C4-2B (cell line): ENCODE measurements around the gene CYP2J2.
A peak's percentile ranks its signal among the peaks of the same experiment; 100 is the strongest.
"Not testable (repeated sequence)": the region's sequence is repeated elsewhere in the genome, so short reads cannot be mapped to it uniquely, and the experiment has no call there.

Source experiments
- H3K27ac ChIP-seq: fragments of 450-650 bp; 2 replicates; pipeline ENCODE4 v1.5.1; 2017
- ZFX ChIP-seq: fragments of 450-650 bp; IDR thresholded peaks from 2 replicates; pipeline ENCODE4 v1.6.1; 2017
- TF ChIP-seq, protein P1 (sequence below): fragments of 450-650 bp; conservative IDR thresholded peaks from 2 replicates; pipeline ENCODE4 v1.5.1; 2017; ENCODE audit warnings: mild to moderate bottlenecking

The CYP2J2 gene

GRCh38 chr1:59926381-59927123, at the start of gene CYP2J2:
TSS of gene CYP2J2 (minus strand) at chr1:59926773. CDS start at chr1:59926746, 27 bp downstream.
- no peak for TF ChIP-seq ZFX
- peak within 1 kb of the TSS; percentile 60 for H3K27ac ChIP-seq

GRCh38 chr1:59973719-59974118, 47.1 kb upstream of the CYP2J2 start:
- no peak overlapping the region for H3K27ac ChIP-seq
- TF ChIP-seq, protein P1, sequence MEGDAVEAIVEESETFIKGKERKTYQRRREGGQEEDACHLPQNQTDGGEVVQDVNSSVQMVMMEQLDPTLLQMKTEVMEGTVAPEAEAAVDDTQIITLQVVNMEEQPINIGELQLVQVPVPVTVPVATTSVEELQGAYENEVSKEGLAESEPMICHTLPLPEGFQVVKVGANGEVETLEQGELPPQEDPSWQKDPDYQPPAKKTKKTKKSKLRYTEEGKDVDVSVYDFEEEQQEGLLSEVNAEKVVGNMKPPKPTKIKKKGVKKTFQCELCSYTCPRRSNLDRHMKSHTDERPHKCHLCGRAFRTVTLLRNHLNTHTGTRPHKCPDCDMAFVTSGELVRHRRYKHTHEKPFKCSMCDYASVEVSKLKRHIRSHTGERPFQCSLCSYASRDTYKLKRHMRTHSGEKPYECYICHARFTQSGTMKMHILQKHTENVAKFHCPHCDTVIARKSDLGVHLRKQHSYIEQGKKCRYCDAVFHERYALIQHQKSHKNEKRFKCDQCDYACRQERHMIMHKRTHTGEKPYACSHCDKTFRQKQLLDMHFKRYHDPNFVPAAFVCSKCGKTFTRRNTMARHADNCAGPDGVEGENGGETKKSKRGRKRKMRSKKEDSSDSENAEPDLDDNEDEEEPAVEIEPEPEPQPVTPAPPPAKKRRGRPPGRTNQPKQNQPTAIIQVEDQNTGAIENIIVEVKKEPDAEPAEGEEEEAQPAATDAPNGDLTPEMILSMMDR: no peak
- TF ChIP-seq ZFX: no peak

DNA sequence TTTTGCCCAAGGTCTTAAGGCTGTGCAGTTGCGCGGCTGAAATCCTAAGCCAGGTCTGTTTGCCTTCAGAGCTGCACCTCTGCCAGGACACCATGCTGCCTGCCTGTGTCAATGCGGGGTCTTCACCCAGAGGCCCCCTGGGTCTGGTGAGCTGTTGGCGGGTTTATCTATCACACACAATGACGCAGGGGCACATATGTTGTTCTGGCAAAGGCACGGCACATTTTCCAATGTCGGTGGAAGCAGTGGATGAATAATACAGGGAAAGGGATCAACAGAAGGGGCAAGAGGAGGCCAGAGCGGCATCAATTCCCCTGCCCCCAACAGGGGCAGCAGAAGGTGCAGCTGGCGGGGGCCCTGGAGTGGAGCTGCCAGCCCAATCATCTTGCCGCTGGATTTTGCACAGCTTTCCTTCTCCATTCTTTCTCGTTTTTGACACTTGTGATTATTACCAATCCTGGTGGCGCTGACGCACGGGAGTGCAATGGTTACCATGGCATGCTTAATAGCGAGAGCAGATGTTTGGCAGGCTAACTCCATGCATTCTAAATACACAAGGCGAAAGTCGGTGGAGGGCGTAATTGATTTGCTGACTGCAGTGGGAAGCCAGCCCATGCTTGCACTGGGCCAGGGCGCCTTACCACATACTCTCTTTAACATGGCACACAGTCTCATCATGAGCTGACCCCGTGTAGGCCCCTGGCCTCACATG, 45.8 kb upstream of the CYP2J2 start:
- no peak overlapping the region for H3K27ac ChIP-seq
- TF ChIP-seq, protein P1: no peak
- no peak for TF ChIP-seq ZFX

GRCh38 chr1:59971464-59971911, 44.9 kb upstream of the CYP2J2 start:
- TF ChIP-seq, protein P1: peak; percentile 97
- no peak for TF ChIP-seq ZFX
- no peak overlapping the region for H3K27ac ChIP-seq

DNA sequence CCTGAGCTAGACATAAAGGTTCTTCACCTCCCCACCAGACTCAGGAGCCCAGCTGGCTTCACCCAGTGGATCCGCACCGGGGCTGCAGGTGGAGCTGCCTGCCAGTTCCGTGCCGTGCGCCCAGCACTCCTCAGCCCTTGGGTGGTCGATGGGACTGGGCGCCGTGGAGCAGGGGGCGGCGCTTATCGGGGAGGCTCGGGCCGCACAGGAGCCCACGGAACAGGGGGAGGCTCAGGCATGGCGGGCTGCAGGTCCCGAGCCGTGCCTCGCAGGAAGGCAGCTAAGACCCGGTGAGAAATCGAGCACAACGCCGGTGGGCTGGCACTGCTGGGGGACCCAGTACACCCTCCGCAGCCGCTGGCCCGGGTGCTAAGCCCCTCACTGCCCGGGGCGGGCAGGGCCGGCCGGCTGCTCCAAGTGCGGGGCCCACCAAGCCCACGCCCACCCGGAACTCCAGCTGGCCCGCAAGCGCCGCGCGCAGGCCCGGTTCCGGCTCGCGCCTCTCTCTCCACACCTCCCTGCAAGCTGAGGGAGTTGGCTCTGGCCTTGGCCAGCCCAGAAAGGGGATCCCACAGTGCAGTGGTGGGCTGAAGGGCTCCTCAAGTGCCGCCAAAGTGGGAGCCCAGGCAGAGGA, 43.1 kb upstream of the CYP2J2 start:
- H3K27ac ChIP-seq: not testable (repeated sequence)

GRCh38 chr1:59968746-59969145, 42.2 kb upstream of the CYP2J2 start:
- not testable (repeated sequence) for H3K27ac ChIP-seq

DNA sequence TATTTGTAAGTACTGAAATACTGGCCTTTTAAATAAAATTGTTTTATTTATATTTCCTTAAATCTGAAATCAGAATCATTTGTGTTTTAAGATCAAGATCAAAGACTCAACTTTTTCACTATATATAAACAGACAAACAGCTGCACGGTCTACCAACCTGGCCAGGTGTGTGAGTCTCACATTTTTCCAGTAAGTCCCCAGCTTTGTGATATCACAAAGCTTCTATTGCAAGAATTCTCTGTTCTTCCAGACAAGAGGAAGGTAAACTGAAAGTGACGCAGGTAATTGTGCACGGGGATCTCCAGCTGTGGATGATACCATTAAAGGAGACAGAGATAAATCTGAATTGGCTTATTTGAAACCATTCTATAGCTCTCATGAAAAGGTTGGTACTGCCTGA, 41.2 kb upstream of the CYP2J2 start:
- TF ChIP-seq, protein P1: no peak
- no peak for TF ChIP-seq ZFX
- H3K27ac ChIP-seq: no peak overlapping the region

DNA sequence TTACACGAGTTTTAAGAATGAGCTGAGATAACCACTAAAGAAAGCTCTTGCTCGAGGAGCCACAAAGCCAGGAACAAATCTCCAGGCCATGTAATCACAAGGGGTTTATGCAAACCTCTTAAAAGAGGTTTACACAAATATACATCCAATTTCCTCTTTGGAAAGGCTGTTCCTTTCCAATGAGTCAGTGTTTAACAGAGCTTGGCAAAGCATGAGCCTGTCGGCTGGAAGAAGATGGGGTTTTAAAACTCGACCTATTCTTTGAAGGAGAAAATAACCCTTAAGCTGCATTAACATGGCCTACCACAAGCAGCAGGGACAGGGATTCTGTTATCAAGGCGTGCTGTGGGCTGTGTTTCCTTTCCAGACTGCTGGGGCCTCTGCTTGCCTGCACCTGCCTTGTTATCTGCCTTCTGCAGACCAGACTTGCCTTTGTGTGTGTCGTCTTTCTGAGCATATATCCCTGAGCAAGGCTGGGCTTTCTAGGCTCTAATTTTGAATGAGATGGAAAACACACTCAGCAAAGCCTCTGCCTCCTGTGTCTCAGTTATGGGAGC, 40.6 kb upstream of the CYP2J2 start:
- no peak for TF ChIP-seq ZFX
- TF ChIP-seq, protein P1: no peak
- peak overlapping the region; percentile 14; the same call in 1 of the 2 replicates for H3K27ac ChIP-seq
